IMR-90 (cell line): ENCODE results near the gene BCL7A. TPM values are rescaled to one million over a fixed set of nuclear protein-coding genes. Genes with fewer than 3 reads are reported as not detected.
"Not testable (repeated sequence)": the region's sequence is repeated elsewhere in the genome, so short reads cannot be mapped to it uniquely, and the experiment has no call there.

Source experiments
- ATAC-seq: fragments of 200-7000 bp; cut with Tn5 transposase; 2 replicates; pipeline ENCODE4 v1.9.1; 2020; ENCODE audit warnings: low read depth, mild to moderate bottlenecking, moderate library complexity
- BruUV-seq: library from RNA; stranded (reverse); fragments of 400-500 nt; replicated peaks from 2 replicates; lab custom pipeline; 2021; lab: Mats Ljungman, UMichigan
- CTCF ChIA-PET: fragments of 300-600 bp; formaldehyde crosslinking; extraction: SDS; loops from one replicate; lab custom pipeline; 2021; ENCODE audit warnings: antibody characterized with exemption; lab: Yijun Ruan, JAX
- POLR2A ChIA-PET: fragments of 300-600 bp; sonication (Branson Sonifier 250); formaldehyde crosslinking; loops from one replicate; lab custom pipeline; 2022; ENCODE audit warnings: antibody characterized with exemption; ENCODE audit not compliant: unreplicated experiment; lab: Charles Lee
- DNase-seq: peaks from one replicate; pipeline ENCODE4 v3.0.0; 2013
- H2AFZ ChIP-seq: replicated peaks from 2 replicates; pipeline ENCODE3; 2013; ENCODE audit warnings: low read length, mild to moderate bottlenecking; ENCODE audit not compliant: poor library complexity
- H2AK5ac ChIP-seq: 2 replicates; pipeline ENCODE4 v1.6.1; 2013; ENCODE audit warnings: low read depth, low read length, inconsistent platforms
- H2AK9ac ChIP-seq: replicated peaks from 2 replicates; pipeline ENCODE3; 2013; ENCODE audit warnings: mild to moderate bottlenecking, low read depth, low read length, moderate library complexity; ENCODE audit not compliant: poor library complexity
- H2BK120ac ChIP-seq: 2 replicates; pipeline ENCODE4 v1.6.1; 2013; ENCODE audit warnings: low read depth, low read length, inconsistent platforms
- H2BK15ac ChIP-seq: 3 replicates; pipeline ENCODE4 v1.6.1; 2013; ENCODE audit warnings: low read depth, low read length, inconsistent platforms
- H2BK20ac ChIP-seq: 2 replicates; pipeline ENCODE4 v1.6.1; 2013; ENCODE audit warnings: low read depth, mild to moderate bottlenecking, inconsistent platforms, low read length, moderate library complexity
- H2BK5ac ChIP-seq: 2 replicates; pipeline ENCODE4 v1.6.1; 2013; ENCODE audit warnings: mild to moderate bottlenecking, low read depth, low read length, inconsistent platforms; ENCODE audit not compliant: poor library complexity, severe bottlenecking
- H3K14ac ChIP-seq: replicated peaks from 2 replicates; pipeline ENCODE4 v1.6.1; 2013; ENCODE audit warnings: low read depth, low read length, inconsistent platforms
- H3K18ac ChIP-seq: 2 replicates; pipeline ENCODE4 v1.6.1; 2013; ENCODE audit warnings: low read depth, low read length, control low read depth
- H3K23ac ChIP-seq: 2 replicates; pipeline ENCODE4 v1.6.1; 2013; ENCODE audit warnings: low read depth, low read length, inconsistent platforms
- H3K27ac ChIP-seq: 2 replicates; pipeline ENCODE4 v1.5.1; 2013; ENCODE audit warnings: mild to moderate bottlenecking, control low read depth, low read length; ENCODE audit not compliant: insufficient read depth
- H3K27me3 ChIP-seq: 2 replicates; pipeline ENCODE4 v1.6.1; 2013; ENCODE audit warnings: low read length; ENCODE audit not compliant: control insufficient read depth, insufficient read depth
- H3K36me3 ChIP-seq: 2 replicates; pipeline ENCODE4 v1.6.1; 2013; ENCODE audit warnings: low read length, mixed read lengths; ENCODE audit not compliant: control insufficient read depth, insufficient read depth
- H3K4ac ChIP-seq: 2 replicates; pipeline ENCODE4 v1.6.1; 2013; ENCODE audit warnings: low read depth, low read length, inconsistent platforms
- H3K4me1 ChIP-seq: 2 replicates; pipeline ENCODE4 v1.6.1; 2013; ENCODE audit warnings: low read length, mixed read lengths; ENCODE audit not compliant: control insufficient read depth, insufficient read depth
- H3K4me2 ChIP-seq: 2 replicates; pipeline ENCODE4 v1.6.1; 2013; ENCODE audit warnings: low read depth, mild to moderate bottlenecking, control low read depth, low read length, moderate library complexity
- H3K4me3 ChIP-seq: 2 replicates; pipeline ENCODE4 v1.5.1; 2013; ENCODE audit warnings: low read depth, mild to moderate bottlenecking, control low read depth, low read length, moderate library complexity; ENCODE audit not compliant: insufficient read depth
- H3K56ac ChIP-seq: 2 replicates; pipeline ENCODE4 v1.6.1; 2013; ENCODE audit warnings: low read length, inconsistent platforms; ENCODE audit not compliant: insufficient read depth; ENCODE audit errors: extremely low read depth
- H3K79me1 ChIP-seq, 2 experiments: 2 replicates each; pipeline ENCODE4 v1.6.1; 2013; ENCODE audit warnings: low read length in 2 of 2, inconsistent platforms in 1 of 2, low read depth in 1 of 2
- H3K9ac ChIP-seq: 2 replicates; pipeline ENCODE4 v1.6.1; 2013; ENCODE audit warnings: low read depth, low read length, control low read depth
- H3K9me1 ChIP-seq: 2 replicates; pipeline ENCODE4 v1.6.1; 2013; ENCODE audit warnings: low read length, inconsistent platforms; ENCODE audit not compliant: insufficient read depth
- H3K9me3 ChIP-seq: 2 replicates; pipeline ENCODE4 v1.6.1; 2013; ENCODE audit warnings: low read length; ENCODE audit not compliant: control insufficient read depth, insufficient read depth
- H4K20me1 ChIP-seq: 2 replicates; pipeline ENCODE4 v1.6.1; 2013; ENCODE audit warnings: low read length, inconsistent platforms; ENCODE audit not compliant: insufficient read depth
- H4K5ac ChIP-seq: 2 replicates; pipeline ENCODE4 v1.6.1; 2013; ENCODE audit warnings: mild to moderate bottlenecking, low read depth, low read length, control low read depth
- H4K8ac ChIP-seq, 2 experiments: 2 replicates each; pipeline ENCODE4 v1.6.1; 2013; ENCODE audit warnings: low read depth in 2 of 2, low read length in 2 of 2, control low read depth in 1 of 2, inconsistent platforms in 1 of 2
- H4K91ac ChIP-seq: 2 replicates; pipeline ENCODE4 v1.6.1; 2013; ENCODE audit warnings: low read depth, low read length, inconsistent platforms; ENCODE audit not compliant: insufficient read depth
- WGBS, 2 experiments: methylation state at CpG; one replicate each; pipeline versions ENCODE4 v1.1.5 to v1.1.7; 2013; ENCODE audit warnings: missing lambda C conversion rate in 2 of 2; ENCODE audit not compliant: insufficient read length in 1 of 2; ENCODE audit errors: extremely low coverage in 2 of 2; 5-methylcytosine and 5-hydroxymethylcytosine counted together
- dilution Hi-C: fragments of 300-500 bp; cut with HindIII; formaldehyde crosslinking; loops from one replicate; pipeline ENCODE4 v1.14.3; 2018; ENCODE audit warnings: low sequenced_read_pairs; ENCODE audit not compliant: unreplicated experiment
- in situ Hi-C: fragments of 300-500 bp; cut with MboI; formaldehyde crosslinking; loops from 3 replicates; pipeline ENCODE4 v1.14.3; 2019; ENCODE audit warnings: low sequenced_read_pairs, inconsistent platforms, mixed read lengths
- intact Hi-C: fragments of 100-400 bp; cut with micrococcal nuclease; formaldehyde crosslinking; loops from 2 replicates; pipeline ENCODE4 v1.10.0; 2022
- polyA plus RNA-seq, 3 experiments: library from polyadenylated mRNA; depleted of rRNA; stranded (reverse); fragments of >200 nt; gene quantifications; 2 replicates each; pipeline ENCODE4 v1.2.3, GENCODE V29; 2012; ENCODE audit warnings: low replicate concordance in 1 of 3
- total RNA-seq: library from RNA; depleted of rRNA; stranded (reverse); fragments of >200 nt; gene quantifications from 2 replicates; pipeline ENCODE4 v1.2.3, GENCODE V29; 2012

Gene BCL7A
- total and polyA plus RNA-seq, 2 of the 4 experiments (the other 2 are of a cell fraction) = 5.6 to 7.9 TPM

GRCh38 chr12:122056406-122056805 is 34.7 kb downstream of the BCL7A start:
- H4K8ac ChIP-seq = not testable (repeated sequence)

More at GRCh38 chr12:122056406-122056805, 34.7 kb downstream of the BCL7A start:
- intact Hi-C loops, H3K23ac ChIP-seq, H4K20me1 ChIP-seq, POLR2A ChIA-PET, H3K4me1 ChIP-seq, H2BK5ac ChIP-seq, H3K27ac ChIP-seq, H2BK120ac ChIP-seq, H2BK15ac ChIP-seq, DNase-seq, H2AK5ac ChIP-seq, H3K9ac ChIP-seq, H3K14ac ChIP-seq, H3K4ac ChIP-seq, H4K91ac ChIP-seq, H3K4me2 ChIP-seq, H3K9me3 ChIP-seq, H2AK9ac ChIP-seq, H3K18ac ChIP-seq, H3K9me1 ChIP-seq, ATAC-seq, H3K56ac ChIP-seq, H3K79me1 ChIP-seq, H3K36me3 ChIP-seq, H4K5ac ChIP-seq, H3K4me3 ChIP-seq, H2BK20ac ChIP-seq, H2AFZ ChIP-seq, dilution Hi-C loops, BruUV-seq, H3K27me3 ChIP-seq: not testable (repeated sequence)
- in situ Hi-C loops = loop anchor here (5.0 kb wide), 2 partner anchors 61 to 136 kb away; no protein-coding TSS in a partner anchor
- CTCF ChIA-PET = interaction anchor here (0.9 to 1.3 kb wide), 2 partner anchors 66 to 189 kb away, joined by 3 read pairs; no protein-coding TSS in a partner anchor
- 80% methylated on average over 1 of the region's 7 CpGs; no CpG with 5 or more reads in 1 of the 2 experiments for WGBS, 2 experiments
